GM21360 (cell line): ENCODE data around the gene MAML2.

Source experiments
- ATAC-seq: cut with Tn5 transposase; IDR thresholded peaks from one replicate; pipeline ENCODE4 v1.9.1; 2021; ENCODE audit warnings: mild to moderate bottlenecking, moderate library complexity; ENCODE audit not compliant: unreplicated experiment

The MAML2 gene

GRCh38 chr11:96161307-96162089 lies 181.5 kb downstream of the MAML2 start:
- ATAC-seq: no peak

GRCh38 chr11:96160732-96161306 lies 182.2 kb downstream of the MAML2 start:
- no peak for ATAC-seq

DNA sequence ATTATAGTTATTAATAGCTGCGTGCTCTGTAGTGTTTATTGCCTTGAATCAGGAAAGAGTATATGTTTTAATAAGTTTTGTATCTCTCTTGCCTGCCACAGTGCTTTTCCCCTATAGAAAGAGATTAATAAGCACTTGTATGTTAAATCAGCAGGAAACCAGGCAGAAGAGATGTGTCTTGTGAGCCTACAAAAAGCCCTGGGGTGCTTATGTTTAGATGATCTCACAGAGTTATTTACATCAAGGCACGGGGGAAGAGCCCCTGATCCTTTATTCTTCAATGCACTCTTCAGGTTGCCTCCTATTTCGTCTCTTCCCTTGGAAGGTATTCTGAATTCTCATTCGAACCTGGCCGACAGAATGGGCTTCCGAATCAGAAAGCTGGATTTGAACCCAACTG lies 183.0 kb downstream of the MAML2 start:
- ATAC-seq: no peak

- ATAC-seq: no peak
These were observed 184.9 kb downstream of the MAML2 start for GRCh38 chr11:96158126-96158525.

DNA sequence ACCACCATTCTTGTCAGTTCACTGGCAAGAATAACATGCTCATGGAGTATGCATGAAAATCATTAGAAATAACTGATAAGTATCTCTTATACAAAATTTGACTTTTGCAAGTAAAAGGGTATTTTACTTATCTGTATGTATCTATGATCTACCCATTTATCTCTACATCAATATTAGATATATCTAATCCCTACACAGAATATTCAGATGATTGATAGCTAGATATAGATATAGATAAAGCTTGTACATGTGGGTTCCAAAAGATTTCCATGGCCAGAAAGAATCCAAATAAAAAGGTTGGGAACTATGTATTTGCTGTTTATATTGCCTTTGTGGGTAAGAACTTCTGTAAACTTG lies 185.5 kb downstream of the MAML2 start:
- no peak for ATAC-seq

DNA sequence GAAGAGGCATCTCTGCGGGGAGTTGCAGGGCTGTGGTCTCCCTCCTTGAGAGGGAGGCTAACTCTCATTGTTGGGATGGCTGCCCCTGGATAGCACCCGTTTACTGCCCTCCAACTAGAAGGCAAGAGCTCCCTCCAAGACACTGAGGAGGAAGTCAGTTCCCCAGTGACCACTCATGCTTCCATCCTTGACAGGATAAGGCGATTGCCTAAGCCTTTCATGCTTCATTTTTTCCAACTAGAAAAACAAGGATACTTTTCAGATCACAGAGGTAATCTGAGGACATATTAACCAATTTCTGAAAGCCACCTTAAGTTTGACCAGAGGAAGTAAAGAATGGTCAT lies 186.6 kb downstream of the MAML2 start:
- no peak for ATAC-seq

DNA sequence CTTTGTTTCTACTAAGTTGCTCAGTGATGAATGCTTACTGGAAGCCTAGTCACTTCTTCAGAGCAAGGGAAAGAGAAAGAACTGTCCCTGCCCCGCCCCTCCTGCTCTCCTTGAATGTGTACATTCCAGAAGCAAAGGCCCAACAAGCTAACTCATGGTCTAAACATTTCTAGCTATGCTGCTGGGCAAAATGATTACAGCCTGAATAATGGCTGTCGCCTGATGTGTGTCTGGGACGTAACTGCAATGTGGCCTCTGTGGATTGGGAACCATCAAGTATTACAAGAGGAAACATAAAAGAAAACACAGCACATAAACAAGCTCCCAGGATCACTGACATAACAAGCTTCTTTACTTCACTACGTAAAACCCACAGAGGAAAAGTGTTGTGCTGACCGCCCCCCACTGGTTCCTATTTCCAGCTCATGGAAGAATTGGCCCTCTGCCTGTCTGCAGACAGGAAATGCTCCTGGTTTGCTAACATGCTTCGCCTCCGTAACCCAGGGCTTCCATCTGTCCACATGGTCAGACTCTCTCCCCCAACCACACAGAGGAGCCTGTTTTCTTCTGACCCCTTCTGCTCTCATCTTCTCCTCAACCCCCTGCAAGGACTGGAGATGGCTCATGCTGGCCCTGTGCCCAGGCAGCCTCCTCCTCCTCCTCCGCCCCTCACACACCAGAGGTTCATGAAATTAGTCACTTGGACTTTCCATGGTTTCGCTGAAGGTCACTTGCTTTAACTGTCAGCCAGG lies 187.2 kb downstream of the MAML2 start:
- ATAC-seq: peak; percentile 61

- no peak for ATAC-seq
These were observed 188.0 kb downstream of the MAML2 start for GRCh38 chr11:96154802-96155520.

GRCh38 chr11:96152623-96153022 lies 190.4 kb downstream of the MAML2 start:
- no peak for ATAC-seq

GRCh38 chr11:96151501-96151900 lies 191.5 kb downstream of the MAML2 start:
- no peak for ATAC-seq

GRCh38 chr11:96150609-96151008 lies 192.4 kb downstream of the MAML2 start:
- no peak for ATAC-seq

DNA sequence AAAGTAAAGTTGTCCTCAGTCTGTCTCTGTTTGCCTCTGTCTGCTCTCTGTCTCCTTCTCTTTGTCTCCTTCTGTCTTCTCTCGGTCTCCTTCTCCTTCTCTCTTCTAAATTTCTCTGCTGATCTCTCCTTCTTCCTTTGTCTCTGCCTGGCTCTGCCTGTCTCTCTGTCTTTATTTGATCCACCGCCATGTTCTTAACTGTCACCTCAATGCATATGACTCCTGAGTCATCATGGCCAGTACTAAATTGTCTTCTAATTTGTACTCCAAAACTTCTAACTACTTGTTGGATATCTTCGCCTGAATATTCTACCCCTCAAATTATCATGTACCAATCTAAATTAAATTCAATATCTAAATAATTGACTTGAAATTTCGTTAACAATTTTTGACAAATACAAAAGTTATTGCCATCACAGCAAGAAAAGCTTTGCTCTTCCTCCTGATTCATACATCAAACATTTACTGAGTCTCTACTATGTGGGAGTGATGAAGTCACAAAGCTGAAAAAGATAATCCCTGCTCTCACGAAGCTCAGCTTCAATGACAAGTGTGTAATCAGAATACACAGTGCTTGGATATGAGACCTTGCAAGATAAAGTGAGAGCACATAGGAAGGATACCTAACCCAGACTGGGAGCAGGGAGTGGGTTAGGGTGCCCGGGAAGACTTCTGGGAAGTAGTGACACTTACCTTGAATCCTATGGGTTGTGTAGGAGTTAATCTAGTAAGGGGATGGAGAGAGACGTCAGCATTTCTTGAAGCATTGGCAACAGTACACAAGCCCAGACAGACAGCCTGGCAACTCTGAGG lies 193.0 kb downstream of the MAML2 start:
- no peak for ATAC-seq

GRCh38 chr11:96147906-96148486 lies 195.0 kb downstream of the MAML2 start:
- no peak for ATAC-seq

- no peak for ATAC-seq
These were observed 195.8 kb downstream of the MAML2 start for GRCh38 chr11:96147186-96147585.

DNA sequence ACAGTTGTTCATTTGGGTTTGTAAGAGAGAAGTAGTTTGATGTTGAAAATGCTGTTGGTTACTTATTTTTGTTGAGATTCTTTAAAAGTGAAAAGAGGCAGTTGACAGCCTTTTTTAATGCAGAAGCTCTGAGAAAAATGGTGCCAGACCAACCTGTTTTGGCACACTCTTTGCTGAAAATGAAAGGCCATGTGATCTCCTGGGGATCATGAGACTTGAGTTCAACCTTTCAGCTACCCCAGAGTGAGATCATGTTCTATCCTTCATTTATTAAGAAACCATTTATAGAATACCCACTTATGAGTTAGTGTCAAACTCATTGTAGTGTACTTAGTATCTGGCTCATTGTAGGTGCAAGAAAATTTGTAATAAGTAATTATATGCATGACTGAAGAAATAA lies 196.2 kb downstream of the MAML2 start:
- no peak for ATAC-seq

DNA sequence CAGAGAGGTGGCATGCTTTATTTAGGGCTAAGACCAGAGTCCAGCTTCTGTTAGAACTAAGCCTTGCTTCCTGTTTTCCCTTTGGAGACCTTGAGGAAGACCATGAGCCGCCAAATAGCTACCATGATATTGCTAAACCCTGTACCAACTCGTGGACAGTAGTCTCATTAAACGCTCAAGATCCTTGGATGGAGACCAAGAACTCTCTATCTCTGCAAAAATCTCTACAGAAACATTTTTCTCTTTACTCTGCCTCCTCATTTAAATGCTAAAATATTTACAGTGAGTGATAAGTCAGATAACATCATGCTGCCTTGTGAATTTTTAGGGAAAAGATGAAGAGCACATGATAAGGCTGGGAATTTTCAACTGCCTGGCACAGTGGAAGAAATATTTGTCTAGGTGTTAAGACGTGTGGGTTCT lies 197.8 kb downstream of the MAML2 start:
- no peak for ATAC-seq

- no peak for ATAC-seq
These were observed 198.4 kb downstream of the MAML2 start for GRCh38 chr11:96144553-96144952.

DNA sequence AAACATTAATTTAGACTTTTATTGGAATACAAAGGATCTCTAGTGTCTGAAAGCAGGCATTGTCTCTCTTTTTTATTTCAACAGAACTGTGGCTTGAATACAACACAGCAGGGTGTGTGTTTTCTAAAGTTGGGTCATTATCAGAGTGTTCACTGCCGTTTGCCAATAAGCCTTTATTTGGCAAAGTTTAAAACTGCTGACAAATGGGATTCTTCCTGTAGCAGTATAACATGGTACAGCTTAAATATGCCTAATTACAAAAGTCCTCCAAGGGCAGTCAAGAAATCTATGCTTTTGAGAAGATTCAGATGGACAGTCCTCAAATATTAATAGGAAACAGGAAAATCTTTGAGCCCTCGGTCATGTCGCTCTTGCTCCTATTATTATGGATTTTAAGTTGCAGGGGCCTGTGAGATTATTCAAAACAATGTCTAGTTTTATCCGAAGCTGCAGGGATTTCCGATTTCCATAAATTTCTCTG lies 199.9 kb downstream of the MAML2 start:
- no peak for ATAC-seq

GRCh38 chr11:96141626-96142025 lies 201.4 kb downstream of the MAML2 start:
- no peak for ATAC-seq

- ATAC-seq: no peak
These were observed 203.3 kb downstream of the MAML2 start for GRCh38 chr11:96139691-96140090.
